ENCODE measurements around the gene SMAD5. TPM values are rescaled to one million over a fixed set of nuclear protein-coding genes. Genes with fewer than 3 reads are reported as not detected.

SMAD5 gene
- total RNA-seq, 1 donor from 2014 or later: 51.7 TPM

DNA sequence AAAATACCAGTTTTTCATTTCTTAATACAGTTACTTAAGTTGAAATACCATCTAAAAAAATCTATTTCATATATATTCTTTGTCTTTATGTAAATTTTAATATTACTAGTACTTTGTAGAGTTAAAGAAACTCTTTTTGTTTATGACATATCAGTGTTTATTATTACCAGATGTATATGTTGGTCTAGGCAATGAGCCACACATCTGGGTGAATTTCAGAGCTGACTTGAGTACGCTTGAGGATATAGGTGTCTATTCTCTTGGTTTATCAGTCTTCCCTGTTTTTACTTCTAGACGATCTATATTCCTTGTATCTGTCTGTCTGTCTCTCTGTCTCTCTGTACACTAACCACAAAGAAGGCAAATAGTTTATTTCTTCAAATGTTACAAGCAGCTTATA lies 2.9 kb downstream of the SMAD5 start:
- Mint-ChIP-seq H3K36me3 (ENCODE audit: low read depth) (no peaks in the 10 kb centered on the region), H3K4me3 (ENCODE audit: unreplicated experiment) (no peak overlapping the region), H3K27ac (ENCODE audit: unreplicated experiment) (no peak overlapping the region), H3K9me3 (ENCODE audit: low read depth) (no peaks in the 10 kb centered on the region), H3K27me3 (ENCODE audit: low read depth) (no peaks in the 10 kb centered on the region), H3K4me1 (ENCODE audit: low read depth) (peaks cover 62% of the 10 kb centered on the region)
- TF ChIP-seq, protein P1, sequence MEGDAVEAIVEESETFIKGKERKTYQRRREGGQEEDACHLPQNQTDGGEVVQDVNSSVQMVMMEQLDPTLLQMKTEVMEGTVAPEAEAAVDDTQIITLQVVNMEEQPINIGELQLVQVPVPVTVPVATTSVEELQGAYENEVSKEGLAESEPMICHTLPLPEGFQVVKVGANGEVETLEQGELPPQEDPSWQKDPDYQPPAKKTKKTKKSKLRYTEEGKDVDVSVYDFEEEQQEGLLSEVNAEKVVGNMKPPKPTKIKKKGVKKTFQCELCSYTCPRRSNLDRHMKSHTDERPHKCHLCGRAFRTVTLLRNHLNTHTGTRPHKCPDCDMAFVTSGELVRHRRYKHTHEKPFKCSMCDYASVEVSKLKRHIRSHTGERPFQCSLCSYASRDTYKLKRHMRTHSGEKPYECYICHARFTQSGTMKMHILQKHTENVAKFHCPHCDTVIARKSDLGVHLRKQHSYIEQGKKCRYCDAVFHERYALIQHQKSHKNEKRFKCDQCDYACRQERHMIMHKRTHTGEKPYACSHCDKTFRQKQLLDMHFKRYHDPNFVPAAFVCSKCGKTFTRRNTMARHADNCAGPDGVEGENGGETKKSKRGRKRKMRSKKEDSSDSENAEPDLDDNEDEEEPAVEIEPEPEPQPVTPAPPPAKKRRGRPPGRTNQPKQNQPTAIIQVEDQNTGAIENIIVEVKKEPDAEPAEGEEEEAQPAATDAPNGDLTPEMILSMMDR (IDR thresholded peaks at IDR 0.05): no peak
- no peak for DNase-seq (ENCODE audit: low spot score)

DNA sequence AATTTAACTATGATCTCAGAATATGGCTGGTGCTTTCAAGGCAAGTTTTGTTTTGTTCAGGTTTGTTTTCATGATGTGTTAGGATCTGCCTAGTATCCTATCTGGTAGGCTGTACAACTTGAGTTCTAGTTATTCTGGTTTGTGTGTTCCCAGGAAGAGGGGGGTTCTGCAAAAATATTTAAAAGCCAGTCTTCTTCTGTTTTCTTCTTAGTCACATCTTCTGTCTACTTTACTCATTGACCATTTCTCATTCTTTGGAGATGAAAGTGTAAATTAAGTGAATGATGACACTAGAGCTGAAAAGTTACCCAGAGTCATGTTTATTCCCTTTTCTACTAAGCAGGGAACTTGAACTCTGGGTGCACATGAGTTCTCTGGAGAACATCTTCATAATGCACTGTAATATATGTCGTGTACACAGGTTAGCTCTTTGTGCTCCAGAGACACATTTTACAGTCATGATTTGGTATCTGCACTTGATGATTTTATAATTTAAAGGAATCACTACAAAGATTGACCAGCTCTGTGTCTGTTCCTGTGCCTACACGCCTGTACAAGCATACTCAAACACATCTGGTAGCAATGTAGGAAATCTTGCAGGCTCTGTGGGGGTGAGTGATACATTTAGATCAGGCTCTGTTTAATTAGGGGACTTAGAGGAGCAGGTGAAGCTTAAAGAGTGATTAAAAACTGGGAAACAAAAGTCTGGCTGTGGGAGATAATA lies 5.0 kb downstream of the SMAD5 start:
- Mint-ChIP-seq H3K4me1 (ENCODE audit: low read depth) (peaks cover 44% of the 10 kb centered on the region), H3K4me3 (ENCODE audit: unreplicated experiment) (no peak overlapping the region), H3K36me3 (ENCODE audit: low read depth) (no peaks in the 10 kb centered on the region), H3K27me3 (ENCODE audit: low read depth) (no peaks in the 10 kb centered on the region), H3K27ac (ENCODE audit: unreplicated experiment) (no peak overlapping the region), H3K9me3 (ENCODE audit: low read depth) (no peaks in the 10 kb centered on the region)
- no peak for DNase-seq (ENCODE audit: low spot score)
- TF ChIP-seq, protein P1 (IDR thresholded peaks at IDR 0.05): no peak

DNA sequence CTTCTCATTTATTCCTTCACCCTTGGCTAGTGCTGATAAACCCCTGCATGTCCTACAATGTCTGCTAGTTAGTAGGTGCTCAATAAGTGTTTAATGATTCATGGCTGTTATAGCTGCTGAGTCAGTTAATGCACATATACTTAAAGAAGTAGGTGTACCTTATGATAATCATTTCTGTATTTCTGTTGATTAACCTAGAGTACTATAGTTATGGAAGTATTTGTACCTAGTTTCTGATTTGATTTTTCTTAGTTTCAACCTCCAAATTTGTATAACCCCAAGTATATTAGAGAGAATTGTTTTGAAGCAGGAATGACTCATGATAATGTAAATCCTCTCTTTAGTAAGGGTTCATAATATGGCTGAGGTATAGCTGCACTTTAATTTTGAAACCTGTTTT lies 8.9 kb downstream of the SMAD5 start:
- no peaks in the 10 kb centered on the region for H3K27me3 Mint-ChIP-seq (ENCODE audit: low read depth)
- H3K36me3 Mint-ChIP-seq (ENCODE audit: low read depth): no peaks in the 10 kb centered on the region
- H3K4me1 Mint-ChIP-seq (ENCODE audit: low read depth): peaks cover 25% of the 10 kb centered on the region
- TF ChIP-seq, protein P1 (IDR thresholded peaks at IDR 0.05): no peak
- H3K27ac Mint-ChIP-seq (ENCODE audit: unreplicated experiment): no peak overlapping the region
- no peak overlapping the region for H3K4me3 Mint-ChIP-seq (ENCODE audit: unreplicated experiment)
- DNase-seq (ENCODE audit: low spot score): no peak
- H3K9me3 Mint-ChIP-seq (ENCODE audit: low read depth): no peaks in the 10 kb centered on the region

DNA sequence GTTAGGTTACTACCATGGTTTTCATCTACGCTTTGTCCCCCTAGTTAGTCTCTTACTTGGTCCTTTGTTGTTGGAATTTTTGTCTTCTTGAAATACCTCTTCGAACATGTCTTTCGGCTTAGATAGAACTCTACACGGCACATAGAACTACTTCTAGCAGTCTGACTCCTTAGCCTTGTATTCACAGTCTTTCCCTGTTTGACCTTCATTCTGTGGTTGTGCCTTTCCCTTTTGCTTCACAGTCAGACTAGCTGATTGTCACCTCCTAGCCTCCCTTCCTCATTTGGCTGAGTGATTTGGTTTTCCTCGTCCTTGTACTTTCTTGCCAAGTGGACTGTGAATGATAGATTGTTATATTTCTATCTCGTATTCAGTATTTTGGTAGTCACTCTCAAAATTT lies 10.7 kb downstream of the SMAD5 start:
- TF ChIP-seq, protein P1 (IDR thresholded peaks at IDR 0.05): no peak
- peaks cover 2% of the 10 kb centered on the region for H3K36me3 Mint-ChIP-seq (ENCODE audit: low read depth)
- DNase-seq (ENCODE audit: low spot score): no peak
- no peaks in the 10 kb centered on the region for H3K9me3 Mint-ChIP-seq (ENCODE audit: low read depth)
- H3K27me3 Mint-ChIP-seq (ENCODE audit: low read depth): no peaks in the 10 kb centered on the region
- H3K4me3 Mint-ChIP-seq (ENCODE audit: unreplicated experiment): no peak overlapping the region
- peaks cover 12% of the 10 kb centered on the region for H3K4me1 Mint-ChIP-seq (ENCODE audit: low read depth)
- H3K27ac Mint-ChIP-seq (ENCODE audit: unreplicated experiment): no peak overlapping the region

DNA sequence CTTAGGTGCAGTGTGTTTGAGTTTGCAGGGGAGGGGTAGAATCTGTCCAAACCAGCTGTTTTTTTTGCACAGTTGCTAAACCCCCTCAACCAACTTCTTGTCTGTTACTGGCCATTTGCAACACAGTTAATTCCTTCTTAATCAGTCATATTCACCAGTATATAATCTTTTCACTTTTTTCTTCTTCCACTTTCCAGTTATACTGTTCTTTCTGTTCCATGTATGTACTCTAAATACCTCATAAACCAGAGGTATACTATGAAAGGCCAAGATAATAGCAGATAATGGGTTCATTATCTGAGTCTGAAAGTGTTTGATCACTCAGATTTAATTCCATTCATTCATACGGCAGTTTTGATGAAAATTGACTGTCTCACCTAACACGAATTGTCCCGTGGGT lies 11.1 kb downstream of the SMAD5 start:
- Mint-ChIP-seq H3K4me3 (ENCODE audit: unreplicated experiment) (no peak overlapping the region), H3K36me3 (ENCODE audit: low read depth) (peaks cover 2% of the 10 kb centered on the region), H3K4me1 (ENCODE audit: low read depth) (peaks cover 11% of the 10 kb centered on the region), H3K27me3 (ENCODE audit: low read depth) (no peaks in the 10 kb centered on the region), H3K27ac (ENCODE audit: unreplicated experiment) (no peak overlapping the region), H3K9me3 (ENCODE audit: low read depth) (no peaks in the 10 kb centered on the region)
- no peak for DNase-seq (ENCODE audit: low spot score)
- TF ChIP-seq, protein P1 (IDR thresholded peaks at IDR 0.05): no peak
